GM04503 (cell line): ENCODE results near the gene IFNK.

ENCODE experiments used
- DNase-seq: peaks from one replicate; pipeline ENCODE4 v3.0.0-alpha.2; 2012; ENCODE audit warnings: low read depth

Gene IFNK

GRCh38 chr9:27511771-27512170, 12.3 kb upstream of the IFNK start:
- DNase-seq, result no peak

GRCh38 chr9:27514551-27514950, 9.5 kb upstream of the IFNK start:
- DNase-seq, result no peak

GRCh38 chr9:27518006-27518405, 6.1 kb upstream of the IFNK start:
- DNase-seq, result no peak

GRCh38 chr9:27518809-27519208, 5.3 kb upstream of the IFNK start:
- no peak for DNase-seq

- no peak for DNase-seq
These were observed 4.3 kb upstream of the IFNK start for GRCh38 chr9:27519466-27520465.

GRCh38 chr9:27520986-27521385, 3.1 kb upstream of the IFNK start:
- DNase-seq, result no peak

- DNase-seq, result no peak
These were observed 949 bp upstream of the IFNK start for GRCh38 chr9:27523141-27523540.

GRCh38 chr9:27527702-27528075, 3.6 kb downstream of the IFNK start:
- no peak for DNase-seq

- no peak for DNase-seq
These were observed 4.2 kb downstream of the IFNK start for GRCh38 chr9:27528076-27528885.

GRCh38 chr9:27528886-27529315, 4.8 kb downstream of the IFNK start:
- DNase-seq, result no peak

GRCh38 chr9:27529316-27530278, 5.5 kb downstream of the IFNK start, which contains the start of gene MOB3B:
MOB3B (minus strand) TSS chr9:27529814; CDS start chr9:27455550, 74,264 bp downstream.
- DNase-seq, result no peak

- DNase-seq, result no peak
These were observed 7.0 kb downstream of the IFNK start for GRCh38 chr9:27530915-27531755.

GRCh38 chr9:27532046-27532445, 8.0 kb downstream of the IFNK start:
- DNase-seq, result no peak

- no peak for DNase-seq
These were observed 9.2 kb downstream of the IFNK start for GRCh38 chr9:27533311-27533710.

- no peak for DNase-seq
These were observed 10.0 kb downstream of the IFNK start for GRCh38 chr9:27534131-27534530.

GRCh38 chr9:27534658-27535209, 10.6 kb downstream of the IFNK start:
- no peak for DNase-seq

- DNase-seq, result no peak
These were observed 11.6 kb downstream of the IFNK start for GRCh38 chr9:27535701-27536118.

- DNase-seq, result no peak
These were observed 12.1 kb downstream of the IFNK start for GRCh38 chr9:27536168-27536567.

GRCh38 chr9:27537027-27537435, 12.9 kb downstream of the IFNK start:
- no peak for DNase-seq

- no peak for DNase-seq
These were observed 13.7 kb downstream of the IFNK start for GRCh38 chr9:27537756-27538155.
